HG03520 (cell line): ENCODE data around the gene S100Z.
"Not testable (repeated sequence)": the region's sequence is repeated elsewhere in the genome, so short reads cannot be mapped to it uniquely, and the experiment has no call there.

ENCODE experiments used
- ATAC-seq: cut with Tn5 transposase; IDR thresholded peaks from one replicate; pipeline ENCODE4 v1.9.1; 2021; ENCODE audit warnings: mild to moderate bottlenecking, moderate library complexity; ENCODE audit not compliant: unreplicated experiment

S100Z gene

GRCh38 chr5:76945238-76945637 lies 95.4 kb downstream of the S100Z start:
- ATAC-seq, result not testable (repeated sequence)

- ATAC-seq, result no peak
These were observed 96.3 kb downstream of the S100Z start for GRCh38 chr5:76946090-76946489.

- ATAC-seq, result no peak
These were observed 97.3 kb downstream of the S100Z start for GRCh38 chr5:76947082-76947503.

GRCh38 chr5:76952795-76953536 lies 103.2 kb downstream of the S100Z start, which contains the start of gene CRHBP:
TSS of gene CRHBP (plus strand) at chr5:76953045. CDS start at chr5:76953135, 90 bp downstream.
- no peak for ATAC-seq

DNA sequence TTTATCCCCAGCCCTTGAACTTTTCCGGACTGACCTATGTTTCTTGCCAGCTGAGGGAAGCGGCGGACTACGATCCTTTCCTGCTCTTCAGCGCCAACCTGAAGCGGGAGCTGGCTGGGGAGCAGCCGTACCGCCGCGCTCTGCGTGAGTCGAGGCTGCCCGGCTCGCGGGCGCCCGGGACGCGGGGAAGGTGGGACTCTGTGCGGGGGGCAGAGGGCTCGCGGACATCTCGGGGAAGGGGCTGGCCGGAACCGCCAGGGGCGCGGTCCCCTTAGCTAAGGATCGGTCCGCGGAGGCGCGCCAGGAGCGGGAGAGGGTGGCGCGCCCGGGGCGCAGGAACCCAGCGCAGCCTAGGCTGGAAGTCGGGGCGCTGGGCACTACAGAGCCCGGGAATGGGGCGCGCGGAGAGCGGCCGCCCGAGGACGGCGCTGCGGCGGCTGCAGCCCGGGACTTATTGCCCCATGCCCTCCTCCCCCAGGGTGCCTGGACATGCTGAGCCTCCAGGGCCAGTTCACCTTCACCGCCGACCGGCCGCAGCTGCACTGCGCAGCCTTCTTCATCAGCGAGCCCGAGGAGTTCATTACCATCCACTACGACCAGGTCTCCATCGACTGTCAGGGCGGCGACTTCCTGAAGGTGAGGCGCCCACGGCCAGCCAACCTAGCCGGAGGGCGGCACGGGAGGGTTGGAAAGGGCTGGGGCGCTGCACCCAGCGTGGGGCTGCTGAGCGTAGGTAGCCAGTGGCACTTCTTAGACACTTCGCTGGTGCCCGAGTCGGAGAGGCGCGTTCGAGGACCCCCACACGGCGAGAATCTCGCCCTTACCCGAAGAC lies 104.0 kb downstream of the S100Z start:
- ATAC-seq, result no peak

GRCh38 chr5:76954383-76954763 lies 104.6 kb downstream of the S100Z start:
- no peak for ATAC-seq

GRCh38 chr5:76956033-76956432 lies 106.2 kb downstream of the S100Z start:
- no peak for ATAC-seq

DNA sequence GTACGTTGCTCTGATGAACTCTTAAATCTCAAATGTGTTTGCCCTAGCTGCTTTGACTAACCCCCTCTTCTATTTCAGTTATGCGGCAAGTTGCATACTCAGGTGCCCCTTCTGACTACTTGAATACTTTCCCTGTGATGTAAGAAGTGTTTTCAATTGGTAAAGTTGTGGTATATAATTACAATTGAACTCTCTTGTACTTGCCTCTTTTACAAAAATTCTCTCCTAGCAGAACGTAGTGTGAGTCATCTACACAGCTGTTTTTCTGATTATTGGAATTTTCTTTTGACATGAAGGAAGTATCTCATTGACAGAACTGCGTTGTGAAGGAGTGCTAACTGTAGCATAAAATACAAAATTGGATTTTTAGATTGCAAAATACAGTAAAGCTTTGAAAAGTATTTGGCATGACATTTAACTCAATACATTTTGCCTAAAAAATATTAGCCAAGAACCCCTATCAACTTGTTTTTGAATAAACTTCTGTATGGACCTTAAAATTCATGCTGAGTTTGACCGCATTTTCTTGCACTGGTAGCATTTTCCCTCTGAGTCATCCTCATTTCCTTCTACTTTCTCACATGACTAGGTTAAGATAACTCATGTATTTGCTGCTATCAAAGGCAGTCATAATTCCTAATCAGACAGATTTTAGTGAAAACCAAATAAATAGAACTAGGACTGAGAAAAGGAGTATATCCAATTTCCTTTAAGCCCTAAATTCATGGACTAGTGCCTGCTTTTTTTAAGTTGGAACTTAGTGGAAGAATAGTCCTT lies 109.4 kb downstream of the S100Z start:
- ATAC-seq, result no peak

- peak; percentile 72 for ATAC-seq
These were observed 110.3 kb downstream of the S100Z start for GRCh38 chr5:76960004-76960625.

DNA sequence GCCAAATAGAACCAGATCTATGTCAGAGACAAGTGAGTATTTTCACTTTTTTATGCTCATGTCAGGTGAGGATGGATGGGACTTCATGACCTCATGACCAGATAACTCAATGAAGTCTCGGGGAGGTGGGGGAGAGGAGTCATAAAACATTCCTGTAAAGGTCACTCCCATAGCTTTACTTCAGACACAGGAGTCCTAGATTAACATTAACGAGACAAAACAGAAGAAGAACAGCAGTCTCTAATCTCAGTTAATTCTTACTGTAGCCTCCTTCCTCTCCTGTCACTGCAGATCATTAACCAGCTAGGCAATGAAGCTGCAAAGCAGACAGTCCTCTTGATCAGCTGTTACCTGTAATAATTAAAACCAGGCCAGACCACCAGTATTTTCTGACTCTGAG lies 114.2 kb downstream of the S100Z start:
- ATAC-seq, result no peak
